Activated CD4-positive, alpha-beta T cell treated with anti-CD3 and anti-CD28 coated beads for 4 hours (primary cell): ENCODE measurements around the gene JSRP1.

Experiments
- DNase-seq, 2 donors: peaks; one replicate each; pipeline ENCODE4 v3.0.0-alpha.2; 2020

Gene JSRP1

GRCh38 chr19:2214251-2214650 lies 42.0 kb downstream of the JSRP1 start:
- DNase-seq = no peak

- DNase-seq = no peak
These were observed 42.4 kb downstream of the JSRP1 start for GRCh38 chr19:2213799-2214198.

- no peak for DNase-seq
These were observed 43.1 kb downstream of the JSRP1 start for GRCh38 chr19:2212861-2213711.

- DNase-seq = no peak
These were observed 45.1 kb downstream of the JSRP1 start for GRCh38 chr19:2210987-2211740.

- DNase-seq = no peak
These were observed 46.0 kb downstream of the JSRP1 start for GRCh38 chr19:2210206-2210605.

- no peak for DNase-seq
These were observed 46.8 kb downstream of the JSRP1 start for GRCh38 chr19:2209408-2209807.

GRCh38 chr19:2208975-2209374 lies 47.2 kb downstream of the JSRP1 start:
- DNase-seq = no peak

- DNase-seq = peak; percentile 22 to 29
These were observed 48.0 kb downstream of the JSRP1 start for GRCh38 chr19:2207991-2208860.

GRCh38 chr19:2207008-2207407 lies 49.2 kb downstream of the JSRP1 start:
- DNase-seq = no peak

GRCh38 chr19:2202366-2202765 lies 53.9 kb downstream of the JSRP1 start:
- no peak for DNase-seq
